Karpas-422 (cell line): ENCODE measurements around the gene NFATC4. TPM values are rescaled to one million over a fixed set of nuclear protein-coding genes. Genes with fewer than 3 reads are reported as not detected.
"Not testable (repeated sequence)": the region's sequence is repeated elsewhere in the genome, so short reads cannot be mapped to it uniquely, and the experiment has no call there.

ENCODE experiments used
- DNase-seq: peaks from one replicate; pipeline ENCODE4 v3.0.0-alpha.2; 2015
- H2AFZ ChIP-seq: fragments of 200-600 bp; sonication (generic); 2 replicates; pipeline ENCODE4 v1.6.1; 2014; ENCODE audit warnings: antibody characterized with exemption, low read length, mixed read lengths
- H3K27ac ChIP-seq: fragments of 200-600 bp; sonication (generic); 2 replicates; pipeline ENCODE4 v1.5.1; 2014; ENCODE audit warnings: mild to moderate bottlenecking, low read length, moderate library complexity
- H3K27me3 ChIP-seq: fragments of 200-600 bp; sonication (generic); 2 replicates; pipeline ENCODE4 v1.6.1; 2014; ENCODE audit warnings: low read length, mixed read lengths
- H3K36me3 ChIP-seq: fragments of 200-600 bp; sonication (generic); 2 replicates; pipeline ENCODE4 v1.6.1; 2014; ENCODE audit warnings: low read length, mixed read lengths; ENCODE audit not compliant: insufficient read depth
- H3K4me1 ChIP-seq: fragments of 200-600 bp; sonication (generic); 2 replicates; pipeline ENCODE4 v1.6.1; 2014; ENCODE audit warnings: mild to moderate bottlenecking, low read length, mixed read lengths
- H3K4me2 ChIP-seq: fragments of 200-600 bp; sonication (generic); 2 replicates; pipeline ENCODE4 v1.6.1; 2014; ENCODE audit warnings: low read length, low read depth, mild to moderate bottlenecking; ENCODE audit not compliant: poor library complexity, severe bottlenecking
- H3K4me3 ChIP-seq: fragments of 200-600 bp; sonication (generic); 2 replicates; pipeline ENCODE4 v1.5.1; 2014; ENCODE audit warnings: mild to moderate bottlenecking, antibody characterized with exemption, low read length, mixed read lengths
- H3K79me2 ChIP-seq: fragments of 200-600 bp; sonication (generic); 2 replicates; pipeline ENCODE4 v1.6.1; 2014; ENCODE audit warnings: mild to moderate bottlenecking, low read length, mixed read lengths
- H3K9ac ChIP-seq: fragments of 200-600 bp; sonication (generic); 2 replicates; pipeline ENCODE4 v1.6.0; 2014; ENCODE audit warnings: low read length
- H3K9me2 ChIP-seq: fragments of 200-600 bp; sonication (generic), shearing (Covaris generic); replicated peaks from 2 replicates; pipeline ENCODE4 v1.6.0; 2014; ENCODE audit warnings: mild to moderate bottlenecking, low read length, moderate library complexity; ENCODE audit not compliant: insufficient read depth
- H3K9me3 ChIP-seq: fragments of 300-700, 200-600 bp; sonication (generic); 2 replicates; pipeline ENCODE4 v1.6.1; 2014; ENCODE audit warnings: low read length, mixed read lengths
- H4K20me1 ChIP-seq: fragments of 200-600 bp; sonication (generic); 2 replicates; pipeline ENCODE4 v1.6.1; 2014; ENCODE audit warnings: mild to moderate bottlenecking, antibody characterized with exemption, low read length, low read depth; ENCODE audit not compliant: insufficient read depth
- total RNA-seq: library from RNA; depleted of rRNA; stranded (reverse); fragments of >200 nt; shearing (Covaris generic); gene quantifications from 2 replicates; pipeline ENCODE4 v1.2.3, GENCODE V29; 2014; ENCODE audit warnings: low replicate concordance

Gene NFATC4
- total RNA-seq, 1 experiment from 2014 or later: 19.9 TPM

DNA sequence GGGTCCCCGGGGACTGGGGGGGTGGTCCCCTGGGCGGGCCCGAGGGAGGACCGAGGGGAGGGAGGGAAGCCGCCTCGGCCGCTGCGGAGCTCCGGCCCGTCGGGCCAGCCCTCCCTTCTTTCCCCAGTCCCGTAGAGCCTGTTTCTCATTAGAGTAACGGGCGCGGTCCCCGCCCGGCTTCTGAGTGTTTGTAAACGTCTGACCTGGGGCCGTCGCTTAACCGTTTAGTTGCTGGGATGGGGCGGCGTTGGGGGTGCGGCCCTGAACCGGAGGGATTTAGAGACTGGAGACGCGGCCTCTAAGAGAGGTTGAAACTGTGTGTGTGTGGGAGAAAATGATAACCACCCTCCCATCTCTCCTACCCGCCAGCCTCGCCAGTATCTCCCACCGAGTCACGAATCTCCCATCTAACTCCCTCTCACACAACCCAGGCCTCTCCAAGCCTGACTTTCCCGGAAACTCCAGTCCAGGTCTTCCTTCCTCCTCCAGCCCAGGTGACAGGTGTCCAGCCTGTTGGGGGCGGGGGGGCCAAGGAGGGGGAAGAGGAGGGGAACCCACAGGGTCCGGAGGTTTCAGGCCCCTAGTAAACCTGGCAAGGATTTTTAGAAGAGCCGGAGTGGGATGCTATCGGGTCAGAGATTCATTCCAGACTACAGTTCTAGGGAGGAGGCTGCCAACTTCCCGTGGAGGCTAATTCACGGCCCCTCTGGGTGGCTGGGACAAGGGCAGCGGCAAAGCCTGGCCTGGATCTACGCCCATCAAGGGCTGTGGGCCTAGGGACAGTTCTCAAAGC is 1.1 kb upstream of the NFATC4 start:
- peak overlapping the region; percentile 95 for H2AFZ ChIP-seq
- no peaks in the 10 kb centered on the region for H3K36me3 ChIP-seq
- peak overlapping the region; percentile 79 for H3K27ac ChIP-seq
- peak overlapping the region; percentile 72 for H3K4me3 ChIP-seq
- H3K4me2 ChIP-seq: peak overlapping the region; percentile 96
- H3K9me3 ChIP-seq: no peaks in the 10 kb centered on the region
- DNase-seq: peak; percentile 96
- no peaks in the 10 kb centered on the region for H3K27me3 ChIP-seq
- no peaks in the 10 kb centered on the region for H3K79me2 ChIP-seq
- H4K20me1 ChIP-seq: no peaks in the 10 kb centered on the region
- H3K9me2 ChIP-seq: no peaks in the 10 kb centered on the region
- peak overlapping the region; percentile 84 for H3K9ac ChIP-seq
- H3K4me1 ChIP-seq: peaks cover 57% of the 10 kb centered on the region

- H3K27ac ChIP-seq: no peak overlapping the region
- H3K4me1 ChIP-seq: peaks cover 57% of the 10 kb centered on the region
- H3K9ac ChIP-seq: peak overlapping the region; percentile 75
- no peaks in the 10 kb centered on the region for H3K9me3 ChIP-seq
- H3K4me2 ChIP-seq: peak overlapping the region; percentile 96
- no peaks in the 10 kb centered on the region for H3K79me2 ChIP-seq
- H2AFZ ChIP-seq: peak overlapping the region; percentile 49
- H4K20me1 ChIP-seq: no peaks in the 10 kb centered on the region
- no peaks in the 10 kb centered on the region for H3K9me2 ChIP-seq
- peak overlapping the region; percentile 72 for H3K4me3 ChIP-seq
- no peaks in the 10 kb centered on the region for H3K27me3 ChIP-seq
- H3K36me3 ChIP-seq: no peaks in the 10 kb centered on the region
- no peak for DNase-seq
These were observed 203 bp downstream of the NFATC4 start for GRCh38 chr14:24368212-24368561.

GRCh38 chr14:24368562-24369252 is 723 bp downstream of the NFATC4 start:
- peak overlapping the region; percentile 75 for H3K9ac ChIP-seq
- H3K4me1 ChIP-seq: peaks cover 57% of the 10 kb centered on the region
- no peaks in the 10 kb centered on the region for H3K36me3 ChIP-seq
- no peaks in the 10 kb centered on the region for H4K20me1 ChIP-seq
- no peaks in the 10 kb centered on the region for H3K9me2 ChIP-seq
- no peaks in the 10 kb centered on the region for H3K79me2 ChIP-seq
- no peaks in the 10 kb centered on the region for H3K9me3 ChIP-seq
- H3K4me2 ChIP-seq: peak overlapping the region; percentile 96
- H3K27me3 ChIP-seq: no peaks in the 10 kb centered on the region
- H3K4me3 ChIP-seq: peak overlapping the region; percentile 72
- H2AFZ ChIP-seq: no peak overlapping the region; the same call in 1 of the 2 replicates
- H3K27ac ChIP-seq: no peak overlapping the region
- DNase-seq: peak; percentile 56

DNA sequence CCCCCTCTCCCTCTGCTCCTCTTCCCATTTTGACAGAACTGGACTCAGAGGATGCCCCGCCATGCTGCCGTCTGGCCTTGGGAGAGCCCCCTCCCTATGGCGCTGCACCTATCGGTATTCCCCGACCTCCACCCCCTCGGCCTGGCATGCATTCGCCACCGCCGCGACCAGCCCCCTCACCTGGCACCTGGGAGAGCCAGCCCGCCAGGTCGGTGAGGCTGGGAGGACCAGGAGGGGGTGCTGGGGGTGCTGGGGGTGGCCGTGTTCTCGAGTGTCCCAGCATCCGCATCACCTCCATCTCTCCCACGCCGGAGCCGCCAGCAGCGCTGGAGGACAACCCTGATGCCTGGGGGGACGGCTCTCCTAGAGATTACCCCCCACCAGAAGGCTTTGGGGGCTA is 1.5 kb downstream of the NFATC4 start:
- Histone ChIP-seq H3K4me1 (peaks cover 57% of the 10 kb centered on the region), H3K9ac (no peak overlapping the region), H3K79me2 (no peaks in the 10 kb centered on the region), H2AFZ (no peak overlapping the region), H3K9me2 (no peaks in the 10 kb centered on the region), H3K9me3 (no peaks in the 10 kb centered on the region), H3K4me3 (no peak overlapping the region), H3K4me2 (no peak overlapping the region), H3K27me3 (no peaks in the 10 kb centered on the region), H3K27ac (no peak overlapping the region), H4K20me1 (no peaks in the 10 kb centered on the region), H3K36me3 (no peaks in the 10 kb centered on the region)
- DNase-seq: no peak

- peaks cover 55% of the 10 kb centered on the region for H3K4me1 ChIP-seq
These were observed 2.1 kb downstream of the NFATC4 start for GRCh38 chr14:24369907-24370687.

DNA sequence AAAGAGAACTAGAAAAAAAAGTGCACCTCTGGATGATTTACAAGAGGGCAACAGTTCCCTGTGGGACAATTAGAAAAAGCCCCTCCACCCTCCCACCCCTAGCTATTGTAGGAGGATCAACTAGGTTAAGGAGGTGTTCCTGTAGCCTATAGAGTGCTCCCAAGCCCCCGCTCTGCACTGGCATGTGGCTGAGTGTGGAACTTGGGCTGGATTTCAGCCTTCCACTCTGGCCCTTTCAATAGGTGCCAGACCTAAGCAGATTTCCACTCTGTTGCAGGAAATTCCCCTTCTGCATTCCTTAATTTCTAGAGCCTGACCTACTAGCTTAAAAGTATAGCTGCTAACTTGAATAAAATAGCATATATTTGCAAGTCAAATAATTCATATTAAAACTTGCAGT is 2.8 kb downstream of the NFATC4 start:
- no peaks in the 10 kb centered on the region for H3K9me2 ChIP-seq
- no peaks in the 10 kb centered on the region for H3K79me2 ChIP-seq
- no peak overlapping the region for H3K4me3 ChIP-seq
- H3K4me2 ChIP-seq: peak overlapping the region; percentile 35
- H3K4me1 ChIP-seq: peaks cover 50% of the 10 kb centered on the region
- no peak overlapping the region for H2AFZ ChIP-seq
- DNase-seq: peak; percentile 47
- no peak overlapping the region for H3K27ac ChIP-seq
- H3K36me3 ChIP-seq: no peaks in the 10 kb centered on the region
- no peaks in the 10 kb centered on the region for H3K9me3 ChIP-seq
- H3K9ac ChIP-seq: no peak overlapping the region
- H4K20me1 ChIP-seq: no peaks in the 10 kb centered on the region
- H3K27me3 ChIP-seq: no peaks in the 10 kb centered on the region

More at GRCh38 chr14:24369907-24370687, 2.1 kb downstream of the NFATC4 start:
- H3K79me2 ChIP-seq: no peaks in the 10 kb centered on the region
- no peaks in the 10 kb centered on the region for H4K20me1 ChIP-seq
- H3K4me3 ChIP-seq: no peak overlapping the region
- no peak overlapping the region for H2AFZ ChIP-seq
- no peaks in the 10 kb centered on the region for H3K9me3 ChIP-seq
- DNase-seq: no peak
- no peak overlapping the region for H3K4me2 ChIP-seq
- no peaks in the 10 kb centered on the region for H3K9me2 ChIP-seq
- H3K36me3 ChIP-seq: no peaks in the 10 kb centered on the region
- no peak overlapping the region for H3K27ac ChIP-seq
- H3K9ac ChIP-seq: no peak overlapping the region
- no peaks in the 10 kb centered on the region for H3K27me3 ChIP-seq

GRCh38 chr14:24371605-24372004 is 3.6 kb downstream of the NFATC4 start:
- not testable (repeated sequence) for H3K9ac ChIP-seq, H2AFZ ChIP-seq, H3K9me3 ChIP-seq, H3K9me2 ChIP-seq, DNase-seq, H4K20me1 ChIP-seq, H3K79me2 ChIP-seq, H3K36me3 ChIP-seq, H3K27me3 ChIP-seq, H3K27ac ChIP-seq, H3K4me2 ChIP-seq, H3K4me3 ChIP-seq
- peaks cover 41% of the 10 kb centered on the region for H3K4me1 ChIP-seq
